Psoas muscle (tissue), 8 donors: ENCODE results near the gene GPR137C. TPM values are rescaled to one million over a fixed set of nuclear protein-coding genes. Genes with fewer than 3 reads are reported as not detected.
"Not testable (repeated sequence)": the region's sequence is repeated elsewhere in the genome, so short reads cannot be mapped to it uniquely, and the experiment has no call there.

Experiments used
- ATAC-seq, 4 donors: fragments of 200-7000 bp; cut with Tn5 transposase; one replicate each; pipeline ENCODE4 v1.9.1; 2020; ENCODE audit warnings: moderate library complexity in 3 of 4, mild to moderate bottlenecking in 2 of 4
- DNase-seq, 2 donors: peaks; one replicate each; pipeline ENCODE4 v3.0.0-alpha.2; 2020
- H3K27ac ChIP-seq: fragments of 200-600 bp; one replicate; pipeline ENCODE4 v1.8.0; 2022
- H3K27me3 ChIP-seq, 3 donors: fragments of 200-600 bp in 1 of 3; one replicate each; pipeline versions ENCODE4 v1.6.1 to v1.8.0; 2013 to 2022; ENCODE audit warnings: low read length in 2 of 3, mild to moderate bottlenecking in 2 of 3, moderate library complexity in 1 of 3; ENCODE audit not compliant: insufficient read depth in 3 of 3
- H3K36me3 ChIP-seq, 2 donors: fragments of 200-600 bp in 1 of 2; one replicate each; pipeline versions ENCODE4 v1.6.1 to v1.8.0; 2013 to 2022; ENCODE audit warnings: low read depth in 1 of 2, mild to moderate bottlenecking in 1 of 2, moderate library complexity in 1 of 2; ENCODE audit not compliant: insufficient read depth in 1 of 2
- H3K4me1 ChIP-seq: fragments of 200-600 bp; one replicate; pipeline ENCODE4 v1.8.0; 2022
- H3K4me3 ChIP-seq: fragments of 200-600 bp; one replicate; pipeline ENCODE4 v1.8.0; 2022; ENCODE audit warnings: mild to moderate bottlenecking
- H3K9me3 ChIP-seq: fragments of 200-600 bp; one replicate; pipeline ENCODE4 v1.8.0; 2022
- WGBS, 3 donors: extraction: QIAGEN DNeasy Blood & Tissue Kit; methylation state at CpG; one replicate each; pipeline versions ENCODE4 v1.1.6 to v1.1.7; 2013; 5-methylcytosine and 5-hydroxymethylcytosine counted together
- intact Hi-C, 2 donors: fragments of 100-400 bp; cut with DNase I; formaldehyde crosslinking; loops; one replicate each; pipeline versions ENCODE4 v1.11.0 to v1.14.2; 2022
- polyA plus RNA-seq, 3 donors: library from polyadenylated mRNA; stranded (reverse); fragments of 200-250 nt; gene quantifications; one replicate each; pipeline ENCODE4 v1.2.3, GENCODE V29; 2013
- total RNA-seq, 4 donors: library from RNA; stranded (reverse); fragmentation: NEBNext Ultra II Directional in 2 of 4; extraction: Animal tissue kit (Norgen Biotek cat#: 25700) in 2 of 4; gene quantifications; one replicate each; pipeline versions ENCODE4 v1.2.1 to v1.2.4, GENCODE V29; 2021 to 2023
- TF ChIP-seq, protein P1 (sequence below): fragments of 200-600 bp; IDR thresholded peaks from one replicate; pipeline ENCODE4 v1.8.0; 2022; ENCODE audit warnings: antibody characterized with exemption
- donor health status: healthy with polysubstance abuse.
- donor health status: DM: no; HTN: no; CAD: no; lungs with moderate emphysema.
- donor health status: Bipolar disorder and iron deficiency.
- donor health status: healthy.
- donor health status: DM: yes; HTN: yes; CAD: no.
- donor health status: DM: no; HTN: no; CAD: no.
- donor health status: DM: no; HTN: no; CAD: no.
- donor health status: DM: yes; HTN: yes; CAD: no.

GPR137C gene
- total and polyA plus RNA-seq, 7 donors = 0.13 to 1.6 (median 0.32) TPM

DNA sequence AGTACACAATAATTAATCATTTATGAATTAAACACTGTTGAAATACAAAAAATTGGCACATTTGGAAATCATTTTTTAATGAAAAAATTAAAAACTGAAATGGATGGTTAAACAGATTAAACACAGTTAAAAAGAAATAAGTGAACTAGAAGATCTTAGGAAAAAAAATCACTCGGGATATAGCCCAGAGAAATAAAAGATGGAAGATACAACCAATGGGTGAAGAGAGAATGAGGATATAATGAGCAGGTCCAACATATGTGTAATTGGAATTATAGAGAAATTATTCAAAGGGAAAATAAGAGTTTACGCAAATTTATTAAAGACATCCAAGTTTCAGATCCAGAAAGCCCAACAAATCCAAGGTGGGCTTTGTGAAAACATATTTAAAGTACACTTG is 6.1 kb downstream of the GPR137C start:
- Histone ChIP-seq H3K27me3 (no peaks in the 10 kb centered on the region), H3K36me3 (no peaks in the 10 kb centered on the region), H3K27ac (no peak overlapping the region), H3K9me3 (no peaks in the 10 kb centered on the region), H3K4me3 (no peak overlapping the region), H3K4me1 (peaks cover 6% of the 10 kb centered on the region)
- TF ChIP-seq, protein P1, sequence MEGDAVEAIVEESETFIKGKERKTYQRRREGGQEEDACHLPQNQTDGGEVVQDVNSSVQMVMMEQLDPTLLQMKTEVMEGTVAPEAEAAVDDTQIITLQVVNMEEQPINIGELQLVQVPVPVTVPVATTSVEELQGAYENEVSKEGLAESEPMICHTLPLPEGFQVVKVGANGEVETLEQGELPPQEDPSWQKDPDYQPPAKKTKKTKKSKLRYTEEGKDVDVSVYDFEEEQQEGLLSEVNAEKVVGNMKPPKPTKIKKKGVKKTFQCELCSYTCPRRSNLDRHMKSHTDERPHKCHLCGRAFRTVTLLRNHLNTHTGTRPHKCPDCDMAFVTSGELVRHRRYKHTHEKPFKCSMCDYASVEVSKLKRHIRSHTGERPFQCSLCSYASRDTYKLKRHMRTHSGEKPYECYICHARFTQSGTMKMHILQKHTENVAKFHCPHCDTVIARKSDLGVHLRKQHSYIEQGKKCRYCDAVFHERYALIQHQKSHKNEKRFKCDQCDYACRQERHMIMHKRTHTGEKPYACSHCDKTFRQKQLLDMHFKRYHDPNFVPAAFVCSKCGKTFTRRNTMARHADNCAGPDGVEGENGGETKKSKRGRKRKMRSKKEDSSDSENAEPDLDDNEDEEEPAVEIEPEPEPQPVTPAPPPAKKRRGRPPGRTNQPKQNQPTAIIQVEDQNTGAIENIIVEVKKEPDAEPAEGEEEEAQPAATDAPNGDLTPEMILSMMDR = no peak
- ATAC-seq (no peak), DNase-seq (no peak)
- WGBS, 3 donors = 96 to 98% (median 98%) methylated on average over 2 of the region's 2 CpGs
- intact Hi-C loops = loop anchor here in 1 of 2 donors (10.0 kb wide), 1 partner anchor 406 kb away; no protein-coding TSS in a partner anchor

DNA sequence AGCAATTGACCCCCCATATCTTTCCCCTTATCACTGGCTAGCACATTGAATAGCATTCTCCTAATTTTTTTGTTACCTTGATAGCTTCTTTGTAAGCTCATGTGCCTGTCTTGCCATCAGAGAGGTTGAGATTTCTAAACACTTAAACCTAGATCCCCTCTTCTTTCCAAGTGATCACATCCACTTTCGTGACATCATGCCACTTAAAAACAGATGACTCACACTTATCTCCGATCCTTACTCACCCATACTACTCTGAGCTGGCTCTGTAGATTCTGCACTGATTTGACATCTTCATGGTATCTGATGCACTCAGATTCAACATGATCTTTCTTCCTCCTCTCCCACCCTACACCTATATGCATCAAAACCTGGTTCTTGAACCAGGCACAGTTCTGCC is 10.5 kb downstream of the GPR137C start:
- no peak overlapping the region for H3K27ac ChIP-seq
- TF ChIP-seq, protein P1 = no peak
- no peak for ATAC-seq
- H3K9me3 ChIP-seq = no peaks in the 10 kb centered on the region
- DNase-seq = no peak
- no peaks in the 10 kb centered on the region for H3K27me3 ChIP-seq
- H3K4me1 ChIP-seq = no peaks in the 10 kb centered on the region
- intact Hi-C loops = no loop called here
- H3K4me3 ChIP-seq = no peak overlapping the region
- WGBS, 3 donors = 67 to 93% (median 86%) methylated on average over 2 of the region's 2 CpGs
- H3K36me3 ChIP-seq = no peaks in the 10 kb centered on the region

- H3K4me1 ChIP-seq, DNase-seq, H3K27ac ChIP-seq, intact Hi-C loops, H3K4me3 ChIP-seq, H3K27me3 ChIP-seq, H3K36me3 ChIP-seq, ATAC-seq: not testable (repeated sequence)
- 93 to 96% (median 94%) methylated on average over 7 of the region's 7 CpGs for WGBS, 3 donors
- peaks cover 30% of the 10 kb centered on the region for H3K9me3 ChIP-seq
These were observed 15.8 kb downstream of the GPR137C start for GRCh38 chr14:52568454-52568853.

- Histone ChIP-seq H3K9me3 (peaks cover 31% of the 10 kb centered on the region), H3K36me3 (no peaks in the 10 kb centered on the region), H3K4me3 (no peak overlapping the region), H3K27me3 (no peaks in the 10 kb centered on the region), H3K27ac (no peak overlapping the region), H3K4me1 (no peaks in the 10 kb centered on the region)
- TF ChIP-seq, protein P1 = no peak
- WGBS, 3 donors = 96 to 97% (median 96%) methylated on average over 2 of the region's 2 CpGs
- no peak for DNase-seq
- ATAC-seq = no peak
- intact Hi-C loops = no loop called here
These were observed 23.2 kb downstream of the GPR137C start for GRCh38 chr14:52575858-52576257.

DNA sequence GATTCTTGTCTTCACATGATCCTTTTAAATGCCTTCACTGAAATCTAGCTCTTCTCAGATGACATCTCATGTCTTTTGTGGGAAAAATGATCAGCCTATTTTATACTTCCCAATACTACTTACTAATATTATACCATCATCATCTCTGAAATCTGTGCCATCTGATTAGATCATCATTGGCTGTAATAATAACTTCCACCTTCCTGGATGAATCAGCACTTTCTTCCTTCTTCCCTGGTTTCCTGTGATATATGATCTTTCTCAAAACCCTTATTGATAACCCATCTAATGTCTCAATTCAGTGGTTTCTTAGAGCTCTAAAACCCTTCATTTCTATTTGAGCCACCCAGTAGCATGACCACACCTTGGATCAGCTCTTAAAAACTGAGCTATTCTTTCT is 30.9 kb downstream of the GPR137C start:
- intact Hi-C loops = no loop called here
- H3K27me3 ChIP-seq = no peaks in the 10 kb centered on the region
- TF ChIP-seq, protein P1 = no peak
- DNase-seq (no peak), ATAC-seq (no peak)
- H3K4me1 ChIP-seq = no peaks in the 10 kb centered on the region
- H3K9me3 ChIP-seq = no peaks in the 10 kb centered on the region
- no peak overlapping the region for H3K27ac ChIP-seq
- H3K36me3 ChIP-seq = no peaks in the 10 kb centered on the region
- H3K4me3 ChIP-seq = no peak overlapping the region
